Loucy (cell line): ENCODE measurements around the gene MACROD2.

Experiments
- H2AFZ ChIP-seq: fragments of 200-600 bp; sonication (generic); 2 replicates; pipeline ENCODE4 v1.6.0; 2016; ENCODE audit warnings: antibody characterized with exemption, mild to moderate bottlenecking, low read length, moderate library complexity
- H3F3A ChIP-seq: fragments of 200-600 bp; 2 replicates; pipeline ENCODE4 v1.6.0; 2016; ENCODE audit warnings: antibody characterized with exemption, low read depth, mild to moderate bottlenecking
- H3K27me3 ChIP-seq: fragments of 200-600 bp; sonication (generic); 2 replicates; pipeline ENCODE4 v1.6.1; 2014; ENCODE audit warnings: low read length, mild to moderate bottlenecking; ENCODE audit not compliant: insufficient read depth, poor library complexity, severe bottlenecking
- H3K36me3 ChIP-seq: fragments of 200-600 bp; sonication (generic); 2 replicates; pipeline ENCODE4 v1.6.1; 2016; ENCODE audit warnings: low read length; ENCODE audit not compliant: insufficient read depth
- H3K4me1 ChIP-seq: fragments of 200-600 bp; sonication (generic); 2 replicates; pipeline ENCODE4 v1.5.1; 2014; ENCODE audit warnings: low read length, mild to moderate bottlenecking; ENCODE audit not compliant: insufficient read depth, poor library complexity, severe bottlenecking
- H3K4me2 ChIP-seq: fragments of 200-600 bp; sonication (generic); 2 replicates; pipeline ENCODE4 v1.6.0; 2014; ENCODE audit warnings: antibody characterized with exemption, low read length, low read depth, mild to moderate bottlenecking; ENCODE audit not compliant: poor library complexity, severe bottlenecking
- H3K4me3 ChIP-seq: fragments of 200-600 bp; sonication (generic); 2 replicates; pipeline ENCODE4 v1.5.1; 2014; ENCODE audit warnings: low read length, mild to moderate bottlenecking, mixed read lengths; ENCODE audit not compliant: poor library complexity, severe bottlenecking
- H3K79me2 ChIP-seq: fragments of 200-600 bp; sonication (generic); 2 replicates; pipeline ENCODE4 v1.6.1; 2014; ENCODE audit warnings: low read length; ENCODE audit not compliant: insufficient read depth
- H3K9ac ChIP-seq: fragments of 200-600 bp; sonication (generic); 2 replicates; pipeline ENCODE4 v1.6.0; 2014; ENCODE audit warnings: mild to moderate bottlenecking, low read depth, low read length, moderate library complexity; ENCODE audit not compliant: poor library complexity, severe bottlenecking
- H3K9me2 ChIP-seq: fragments of 200-600 bp; sonication (generic); replicated peaks from 2 replicates; pipeline ENCODE4 v1.6.1; 2016; ENCODE audit warnings: low read depth, low read length, mixed read lengths
- H3K9me3 ChIP-seq: fragments of 200-600 bp; sonication (generic); 2 replicates; pipeline ENCODE4 v1.6.1; 2014; ENCODE audit warnings: mild to moderate bottlenecking, antibody characterized with exemption, low read length, low read depth; ENCODE audit not compliant: insufficient read depth
- H4K20me1 ChIP-seq: fragments of 200-600 bp; sonication (generic); 2 replicates; pipeline ENCODE4 v1.6.0; 2014; ENCODE audit warnings: antibody characterized with exemption, low read length, mild to moderate bottlenecking; ENCODE audit not compliant: insufficient read depth, poor library complexity, severe bottlenecking
- CTCF ChIP-seq: fragments of 200-600 bp; sonication (generic); conservative IDR thresholded peaks from 2 replicates; pipeline ENCODE4 v1.5.1; 2014; ENCODE audit warnings: mild to moderate bottlenecking, antibody characterized with exemption, low read length
- EZH2phosphoT487 ChIP-seq: fragments of 200-600 bp; IDR thresholded peaks from 2 replicates; pipeline ENCODE4 v1.6.1; 2018; ENCODE audit warnings: antibody characterized with exemption, mild to moderate bottlenecking, moderate library complexity, borderline replicate concordance

Gene MACROD2

GRCh38 chr20:15599961-15600360 is 1604.6 kb downstream of the MACROD2 start:
- H3K9ac ChIP-seq, result no peak overlapping the region
- H3K79me2 ChIP-seq, result no peaks in the 10 kb centered on the region
- H3K4me3 ChIP-seq, result no peak overlapping the region
- H3K9me3 ChIP-seq, result no peaks in the 10 kb centered on the region; the same call in 1 of the 2 replicates
- H4K20me1 ChIP-seq, result no peaks in the 10 kb centered on the region
- TF ChIP-seq EZH2phosphoT487, result no peak
- no peak for TF ChIP-seq CTCF
- no peaks in the 10 kb centered on the region for H3K9me2 ChIP-seq
- H3K36me3 ChIP-seq, result no peaks in the 10 kb centered on the region
- H3K27me3 ChIP-seq, result no peaks in the 10 kb centered on the region
- H3F3A ChIP-seq, result no peaks in the 10 kb centered on the region
- no peaks in the 10 kb centered on the region for H3K4me1 ChIP-seq
- H3K4me2 ChIP-seq, result no peak overlapping the region
- no peak overlapping the region for H2AFZ ChIP-seq

DNA sequence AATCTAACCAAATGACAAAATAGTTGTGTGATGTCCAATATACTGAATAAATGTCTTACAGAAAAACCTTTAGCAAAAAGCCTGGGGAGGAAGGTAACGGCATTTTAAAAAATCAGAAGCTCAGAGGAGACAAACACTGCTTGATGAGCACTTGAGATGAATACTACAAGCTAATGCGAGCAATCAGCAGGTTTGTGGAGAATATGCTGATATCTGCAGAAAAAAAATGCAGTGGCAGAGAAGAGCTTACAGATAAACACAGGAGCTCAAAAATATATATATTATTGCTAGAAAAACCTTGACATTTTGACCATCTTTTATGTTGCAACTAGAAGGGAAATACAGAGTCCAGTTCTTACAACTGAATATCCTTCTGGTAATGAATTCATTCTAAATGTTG is 1605.2 kb downstream of the MACROD2 start:
- H3K4me2 ChIP-seq, result no peak overlapping the region
- H3K9me2 ChIP-seq, result no peaks in the 10 kb centered on the region
- H3K4me1 ChIP-seq, result no peaks in the 10 kb centered on the region
- no peak for TF ChIP-seq EZH2phosphoT487
- TF ChIP-seq CTCF, result no peak
- H3K79me2 ChIP-seq, result no peaks in the 10 kb centered on the region
- no peaks in the 10 kb centered on the region; the same call in 1 of the 2 replicates for H3K9me3 ChIP-seq
- no peaks in the 10 kb centered on the region for H3K27me3 ChIP-seq
- H3K36me3 ChIP-seq, result no peaks in the 10 kb centered on the region
- no peaks in the 10 kb centered on the region for H4K20me1 ChIP-seq
- H3K4me3 ChIP-seq, result no peak overlapping the region
- no peaks in the 10 kb centered on the region for H3F3A ChIP-seq
- H2AFZ ChIP-seq, result no peak overlapping the region
- H3K9ac ChIP-seq, result no peak overlapping the region

DNA sequence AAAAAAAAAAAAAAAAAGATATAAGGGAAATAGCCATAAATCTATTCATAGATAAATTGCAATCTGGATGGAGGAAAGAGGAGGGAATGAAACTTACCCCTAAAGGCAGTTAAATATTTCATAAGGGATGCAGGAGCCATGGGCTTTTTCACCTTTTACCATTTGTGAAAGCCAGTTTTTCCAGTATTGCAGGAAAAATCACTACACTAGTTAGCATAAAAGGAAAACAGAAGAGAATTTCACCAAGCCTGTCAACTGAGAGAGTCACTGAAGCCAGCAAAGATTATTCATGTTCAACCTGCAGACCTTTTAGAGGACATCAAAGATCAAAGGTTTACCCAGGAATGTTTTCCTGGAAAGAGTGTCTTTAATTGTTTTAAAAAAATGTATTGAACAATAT is 1608.2 kb downstream of the MACROD2 start:
- H3K9me2 ChIP-seq, result no peaks in the 10 kb centered on the region
- H3K9ac ChIP-seq, result no peak overlapping the region
- no peak overlapping the region for H3K4me3 ChIP-seq
- H3K36me3 ChIP-seq, result no peaks in the 10 kb centered on the region
- H2AFZ ChIP-seq, result no peak overlapping the region
- H4K20me1 ChIP-seq, result no peaks in the 10 kb centered on the region
- no peak overlapping the region for H3K4me2 ChIP-seq
- no peaks in the 10 kb centered on the region for H3F3A ChIP-seq
- no peak for TF ChIP-seq CTCF
- TF ChIP-seq EZH2phosphoT487, result no peak
- H3K4me1 ChIP-seq, result no peaks in the 10 kb centered on the region
- no peaks in the 10 kb centered on the region for H3K9me3 ChIP-seq
- no peaks in the 10 kb centered on the region for H3K79me2 ChIP-seq
- H3K27me3 ChIP-seq, result no peaks in the 10 kb centered on the region
